Lower leg skin (tissue), 4 donors: ENCODE data around the gene GPR158. TPM values are rescaled to one million over a fixed set of nuclear protein-coding genes. Genes with fewer than 3 reads are reported as not detected.

Source experiments
- DNase-seq, 2 donors: peaks; one replicate each; pipeline ENCODE4 v3.0.0-alpha.2; 2019; ENCODE audit warnings: low spot score in 2 of 2
- H3K4me3 ChIP-seq: fragments of 200-600 bp; sonication (generic); 2 replicates; pipeline ENCODE4 v1.5.1; 2017; ENCODE audit warnings: mild to moderate bottlenecking, low read depth; ENCODE audit not compliant: poor library complexity, severe bottlenecking
- POLR2A ChIP-seq, 2 donors: fragments of 450-650 bp; IDR thresholded peaks; one replicate each; pipeline ENCODE4 v1.6.1; 2016 to 2017; ENCODE audit warnings: antibody characterized with exemption in 2 of 2, mild to moderate bottlenecking in 1 of 2, moderate library complexity in 1 of 2
- WGBS, 2 donors: methylation state at CpG; one replicate each; pipeline ENCODE4 v1.1.5; 2018; 5-methylcytosine and 5-hydroxymethylcytosine counted together
- intact Hi-C: fragments of 100-400 bp; cut with DNase I; formaldehyde crosslinking; loops from one replicate; pipeline ENCODE4 v1.15.0; 2023; ENCODE audit warnings: low total_unique reads
- total RNA-seq, 4 donors: library from RNA; depleted of rRNA; stranded (reverse); fragments of >200 nt; gene quantifications; one replicate each; pipeline ENCODE4 v1.1.0, GENCODE V29; 2016
- TF ChIP-seq, protein P1 (sequence below), 3 donors: fragments of 450-650 bp; IDR thresholded peaks; one replicate each; pipeline ENCODE4 v1.5.1; 2016; ENCODE audit warnings: antibody characterized with exemption in 3 of 3, mild to moderate bottlenecking in 3 of 3, moderate library complexity in 2 of 3

Gene GPR158
- total RNA-seq, 4 donors from 2014 or later: 0.13 TPM; not detected in 3

DNA sequence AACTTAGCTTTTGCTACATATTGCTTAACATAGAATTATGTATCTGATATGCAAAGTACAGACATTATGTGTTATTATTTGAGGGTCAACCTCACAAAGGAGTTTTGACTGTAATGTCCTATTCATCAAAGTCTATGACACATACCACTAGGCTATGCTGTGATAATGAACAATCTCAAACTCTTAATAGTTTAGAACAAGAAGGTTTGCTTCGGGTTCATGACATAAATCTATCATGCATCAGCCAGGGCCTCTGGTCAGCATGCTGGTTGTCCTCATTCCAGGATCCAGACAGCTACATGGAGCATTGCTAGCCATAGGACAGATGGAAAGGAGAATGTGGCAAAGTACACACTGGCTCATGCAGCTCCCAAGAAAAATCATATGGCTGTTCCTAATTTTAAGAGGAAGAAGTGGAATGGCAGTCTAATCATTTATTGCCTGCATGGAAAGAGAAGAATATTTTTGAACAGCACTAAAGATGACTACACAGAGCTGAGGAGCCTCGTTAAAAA, 332.1 kb downstream of the GPR158 start:
- H3K4me3 ChIP-seq: no peak overlapping the region
- intact Hi-C loops: no loop called here
- DNase-seq: no peak
- TF ChIP-seq, protein P1, sequence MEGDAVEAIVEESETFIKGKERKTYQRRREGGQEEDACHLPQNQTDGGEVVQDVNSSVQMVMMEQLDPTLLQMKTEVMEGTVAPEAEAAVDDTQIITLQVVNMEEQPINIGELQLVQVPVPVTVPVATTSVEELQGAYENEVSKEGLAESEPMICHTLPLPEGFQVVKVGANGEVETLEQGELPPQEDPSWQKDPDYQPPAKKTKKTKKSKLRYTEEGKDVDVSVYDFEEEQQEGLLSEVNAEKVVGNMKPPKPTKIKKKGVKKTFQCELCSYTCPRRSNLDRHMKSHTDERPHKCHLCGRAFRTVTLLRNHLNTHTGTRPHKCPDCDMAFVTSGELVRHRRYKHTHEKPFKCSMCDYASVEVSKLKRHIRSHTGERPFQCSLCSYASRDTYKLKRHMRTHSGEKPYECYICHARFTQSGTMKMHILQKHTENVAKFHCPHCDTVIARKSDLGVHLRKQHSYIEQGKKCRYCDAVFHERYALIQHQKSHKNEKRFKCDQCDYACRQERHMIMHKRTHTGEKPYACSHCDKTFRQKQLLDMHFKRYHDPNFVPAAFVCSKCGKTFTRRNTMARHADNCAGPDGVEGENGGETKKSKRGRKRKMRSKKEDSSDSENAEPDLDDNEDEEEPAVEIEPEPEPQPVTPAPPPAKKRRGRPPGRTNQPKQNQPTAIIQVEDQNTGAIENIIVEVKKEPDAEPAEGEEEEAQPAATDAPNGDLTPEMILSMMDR (IDR thresholded peaks at IDR 0.05): no peak
- no peak for TF ChIP-seq POLR2A (IDR thresholded peaks at IDR 0.05)
- 27 to 28% methylated on average over 2 of the region's 2 CpGs for WGBS, 2 donors

DNA sequence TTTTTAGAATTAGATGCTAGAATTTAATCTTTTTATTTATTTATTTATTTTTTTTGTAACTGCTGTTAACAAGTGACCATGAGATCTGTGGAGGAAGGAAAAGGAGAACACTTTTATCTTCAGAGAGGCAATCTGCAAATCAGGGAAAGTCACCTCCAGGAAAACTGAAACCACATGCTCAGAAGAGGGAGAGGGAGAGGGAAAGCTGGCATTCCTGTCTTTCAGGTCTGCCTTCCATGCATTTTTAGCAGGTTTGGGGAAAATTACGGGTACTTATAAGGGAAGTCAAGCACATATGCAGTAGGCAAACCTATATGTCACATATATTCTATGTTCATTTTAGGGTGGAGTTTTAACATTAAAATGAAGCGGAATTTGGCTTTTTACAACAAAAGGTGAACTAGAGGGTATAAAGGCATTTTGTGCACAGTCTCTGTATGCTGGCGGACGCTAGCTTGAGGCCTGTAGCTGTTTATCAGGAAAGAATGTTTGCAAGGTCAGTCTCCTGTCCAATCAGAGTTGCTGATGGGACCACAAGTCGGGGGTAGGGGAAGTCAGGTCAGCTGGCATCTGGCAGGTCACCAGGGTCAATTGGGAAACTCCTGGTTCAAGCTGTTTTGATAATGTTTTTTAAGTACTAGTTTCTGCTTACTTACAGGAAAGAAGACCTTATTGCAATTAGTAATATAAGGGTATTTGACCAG, 333.5 kb downstream of the GPR158 start:
- no peak for DNase-seq
- TF ChIP-seq, protein P1 (IDR thresholded peaks at IDR 0.05): no peak
- no peak for TF ChIP-seq POLR2A (IDR thresholded peaks at IDR 0.05)
- 54 to 55% methylated on average over 5 of the region's 5 CpGs for WGBS, 2 donors
- intact Hi-C loops: no loop called here
- no peak overlapping the region for H3K4me3 ChIP-seq

DNA sequence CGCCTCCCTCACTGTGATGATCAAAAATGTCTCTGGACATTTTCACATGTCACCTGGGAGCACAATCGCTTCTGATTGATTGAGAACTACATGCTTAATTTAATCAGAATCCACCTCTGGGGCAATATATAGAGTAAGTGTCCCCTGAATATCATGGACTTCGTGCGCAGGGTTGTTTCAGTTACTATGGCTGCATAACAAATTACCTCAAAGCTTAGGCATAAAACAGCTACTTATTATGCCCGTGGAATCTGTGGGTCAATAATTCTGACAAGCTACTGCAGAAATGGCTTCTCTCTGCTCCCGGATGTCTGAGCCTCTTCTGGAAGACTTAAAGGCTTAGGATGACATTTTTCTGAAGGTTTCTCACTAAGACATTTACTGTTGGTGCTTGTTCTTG, 334.4 kb downstream of the GPR158 start:
- intact Hi-C loops: no loop called here
- H3K4me3 ChIP-seq: no peak overlapping the region
- 66 to 73% methylated on average over 6 of the region's 6 CpGs for WGBS, 2 donors
- TF ChIP-seq POLR2A (IDR thresholded peaks at IDR 0.05): no peak
- TF ChIP-seq, protein P1 (IDR thresholded peaks at IDR 0.05): no peak
- DNase-seq: no peak

DNA sequence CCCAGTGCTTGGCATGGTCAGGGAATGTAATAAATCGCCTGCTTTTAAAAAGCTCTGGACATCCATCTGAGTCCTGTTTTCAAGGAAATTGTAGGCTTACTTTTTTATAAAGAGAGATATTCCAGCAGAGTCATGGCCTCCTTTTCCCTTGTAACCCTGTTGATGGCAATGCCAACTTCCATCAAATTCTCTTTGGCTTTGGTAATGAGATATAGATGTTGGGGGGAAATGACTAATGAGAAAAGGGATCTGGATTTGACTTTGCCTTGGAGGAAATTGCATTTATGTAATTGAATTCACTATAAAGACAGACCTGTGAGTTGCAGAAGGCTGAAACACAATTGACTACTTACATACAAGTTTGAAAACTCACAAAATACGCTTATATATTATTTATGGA, 347.5 kb downstream of the GPR158 start:
- 62 to 74% methylated on average over 2 of the region's 2 CpGs for WGBS, 2 donors
- no peak for DNase-seq
- no peak for TF ChIP-seq POLR2A (IDR thresholded peaks at IDR 0.05)
- TF ChIP-seq, protein P1 (IDR thresholded peaks at IDR 0.05): no peak
- intact Hi-C loops: no loop called here
- H3K4me3 ChIP-seq: no peak overlapping the region

DNA sequence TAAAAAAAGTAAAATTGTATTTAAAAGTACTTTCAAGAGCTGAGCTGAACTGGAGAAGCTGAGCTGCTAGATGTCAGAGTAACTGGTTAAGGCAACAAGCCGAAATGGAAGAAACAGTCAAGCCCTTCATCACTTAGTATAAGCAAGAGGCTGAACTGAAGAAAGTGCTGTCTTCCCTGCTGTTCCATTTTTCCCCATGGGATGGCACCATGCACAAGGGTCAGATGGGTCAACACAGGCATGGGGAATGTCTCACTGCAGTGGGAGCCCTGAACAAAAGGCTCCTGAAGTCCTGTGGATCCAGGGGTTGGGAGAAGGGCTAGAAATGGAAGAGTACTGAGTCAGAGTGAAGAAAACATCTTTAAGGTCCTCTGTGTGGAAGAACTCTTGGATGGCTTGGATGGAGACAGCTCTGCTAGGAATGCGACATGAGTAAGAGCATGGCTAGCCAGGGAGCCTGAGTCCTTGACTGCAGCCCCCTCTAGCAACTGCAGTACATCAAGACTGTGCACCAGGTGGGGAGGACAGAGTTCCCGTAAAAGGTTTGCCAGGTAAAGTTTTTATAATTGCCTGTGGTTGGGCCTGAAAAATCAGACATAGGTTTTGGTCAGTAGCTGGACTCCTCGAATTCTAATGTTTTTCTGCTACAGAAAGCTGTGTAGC, 348.3 kb downstream of the GPR158 start:
- 80 to 84% methylated on average over 4 of the region's 4 CpGs for WGBS, 2 donors
- intact Hi-C loops: no loop called here
- no peak for TF ChIP-seq POLR2A (IDR thresholded peaks at IDR 0.05)
- TF ChIP-seq, protein P1 (IDR thresholded peaks at IDR 0.05): no peak
- DNase-seq: no peak
- no peak overlapping the region for H3K4me3 ChIP-seq
